ENCODE measurements around the gene BSN.

DNA sequence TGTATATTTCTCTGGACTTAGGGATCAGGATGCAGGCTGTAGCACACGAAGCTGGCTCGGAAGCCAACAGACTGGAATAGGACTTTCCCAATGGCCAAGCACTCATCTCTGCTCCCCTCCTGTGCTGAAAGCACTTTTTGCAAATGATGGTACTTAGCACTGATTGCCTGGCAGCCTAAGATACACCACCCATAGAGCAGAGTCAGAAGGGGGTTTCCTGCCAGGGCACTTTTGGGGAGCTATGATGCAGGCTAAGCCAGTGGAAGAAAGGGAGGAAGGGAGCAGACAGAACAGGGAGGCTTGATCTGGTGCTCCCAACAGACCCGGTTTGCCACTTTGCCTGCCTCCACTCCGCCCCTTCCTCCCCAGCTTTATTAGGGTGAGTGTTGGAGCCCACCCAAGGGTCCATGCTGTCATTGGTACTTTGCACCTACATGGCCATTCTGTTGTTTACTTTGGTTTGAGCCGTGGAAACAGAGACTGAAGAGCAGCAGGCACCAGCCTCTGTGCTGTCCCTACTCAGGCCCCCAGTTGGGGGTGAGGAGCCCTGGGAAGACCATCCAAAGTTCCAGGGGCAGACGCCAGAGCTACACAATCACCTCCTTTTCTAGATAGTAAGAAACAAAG is 15.9 kb downstream of the BSN start:
- no peak for TF ChIP-seq CTCF (IDR thresholded peaks at IDR 0.05)
- TF ChIP-seq POLR2A (IDR thresholded peaks at IDR 0.05): no peak

Measured in heart left ventricle (tissue), 13 donors.